B cell (primary cell): ENCODE measurements around the gene STK38L.

Experiments
- CTCF ChIP-seq: fragments of 200-600 bp; IDR thresholded peaks from one replicate; pipeline ENCODE4 v1.8.0; 2022; ENCODE audit warnings: antibody characterized with exemption, mild to moderate bottlenecking
- EZH2 ChIP-seq: IDR thresholded peaks from 2 replicates; pipeline ENCODE4 v1.6.1; 2012; ENCODE audit warnings: borderline replicate concordance, low read depth, mild to moderate bottlenecking, moderate library complexity, low read length; ENCODE audit not compliant: insufficient read depth, poor library complexity, severe bottlenecking

- TF ChIP-seq CTCF (no peak), EZH2 (no peak)
Measured at GRCh38 chr12:27208414-27208750, 35.7 kb upstream of the STK38L start.
